Ishikawa (cell line): Measurements from ENCODE around the gene APELA.

ENCODE experiments used
- CEBPB ChIP-seq: IDR thresholded peaks from 2 replicates; pipeline ENCODE4 v1.6.1; 2012
- CREB1 ChIP-seq: IDR thresholded peaks from 2 replicates; pipeline ENCODE4 v1.6.1; 2012; ENCODE audit warnings: low read depth
- EP300 ChIP-seq: IDR thresholded peaks from 2 replicates; pipeline ENCODE4 v1.6.1; 2012; ENCODE audit warnings: borderline replicate concordance
- FOXM1 ChIP-seq: IDR thresholded peaks from 2 replicates; pipeline ENCODE4 v1.6.1; 2012; ENCODE audit warnings: low read depth, borderline replicate concordance
- NFIC ChIP-seq: IDR thresholded peaks from 2 replicates; pipeline ENCODE4 v1.6.1; 2012
- RAD21 ChIP-seq: IDR thresholded peaks from 2 replicates; pipeline ENCODE4 v1.6.1; 2012; ENCODE audit warnings: low read depth
- REST ChIP-seq: IDR thresholded peaks from 2 replicates; pipeline ENCODE4 v1.6.1; 2012; ENCODE audit warnings: low read depth, mild to moderate bottlenecking
- TAF1 ChIP-seq: IDR thresholded peaks from 2 replicates; pipeline ENCODE4 v1.6.1; 2012; ENCODE audit warnings: low read depth, mild to moderate bottlenecking
- TCF12 ChIP-seq: IDR thresholded peaks from 2 replicates; pipeline ENCODE4 v1.6.1; 2012; ENCODE audit warnings: low read depth
- TEAD4 ChIP-seq: IDR thresholded peaks from 2 replicates; pipeline ENCODE4 v1.6.1; 2012
- YY1 ChIP-seq: IDR thresholded peaks from 2 replicates; pipeline ENCODE4 v1.6.1; 2012; ENCODE audit warnings: low read depth
- ZBTB7A ChIP-seq: IDR thresholded peaks from 2 replicates; pipeline ENCODE4 v1.6.1; 2012; ENCODE audit warnings: low read depth
- TF ChIP-seq, protein P1 (sequence below): IDR thresholded peaks from 2 replicates; pipeline ENCODE4 v1.6.1; 2012
- TF ChIP-seq, protein P2 (sequence below): IDR thresholded peaks from 2 replicates; pipeline ENCODE4 v1.6.1; 2012

APELA gene

GRCh38 chr4:164888096-164888715 is 11.2 kb downstream of the APELA start:
- TF ChIP-seq NFIC: no peak
- no peak for TF ChIP-seq CEBPB
- TF ChIP-seq TEAD4: no peak
- no peak for TF ChIP-seq YY1
- TF ChIP-seq, protein P1, sequence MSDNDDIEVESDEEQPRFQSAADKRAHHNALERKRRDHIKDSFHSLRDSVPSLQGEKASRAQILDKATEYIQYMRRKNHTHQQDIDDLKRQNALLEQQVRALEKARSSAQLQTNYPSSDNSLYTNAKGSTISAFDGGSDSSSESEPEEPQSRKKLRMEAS: no peak
- TF ChIP-seq RAD21: no peak
- TF ChIP-seq EP300: no peak
- TF ChIP-seq CREB1: no peak
- no peak for TF ChIP-seq REST

DNA sequence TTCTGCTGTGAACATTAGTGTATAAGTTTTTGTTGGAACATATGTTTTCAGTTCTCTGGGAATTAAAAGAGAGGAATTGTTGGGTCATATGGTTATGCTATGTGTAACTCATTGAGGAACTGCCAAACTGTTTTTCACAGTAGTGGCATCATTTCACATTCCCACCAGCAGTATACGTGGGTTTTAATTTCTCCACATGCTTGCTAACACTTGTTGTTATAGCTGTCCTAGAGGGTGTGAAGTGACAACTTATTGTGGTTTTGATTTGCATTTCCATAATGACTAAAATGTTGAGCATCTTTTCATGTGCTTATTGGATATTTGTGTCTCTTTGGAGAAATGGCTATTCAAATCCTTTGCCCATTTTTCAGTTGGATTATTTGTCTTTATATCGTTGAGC is 13.7 kb downstream of the APELA start:
- TF ChIP-seq TEAD4: no peak

GRCh38 chr4:164892018-164892417 is 15.0 kb downstream of the APELA start:
- no peak for TF ChIP-seq TAF1
- no peak for TF ChIP-seq EP300
- no peak for TF ChIP-seq YY1
- TF ChIP-seq REST: no peak
- peak; percentile 31; the same call in 1 of the 2 replicates for TF ChIP-seq TEAD4
- TF ChIP-seq NFIC: no peak
- TF ChIP-seq, protein P2, sequence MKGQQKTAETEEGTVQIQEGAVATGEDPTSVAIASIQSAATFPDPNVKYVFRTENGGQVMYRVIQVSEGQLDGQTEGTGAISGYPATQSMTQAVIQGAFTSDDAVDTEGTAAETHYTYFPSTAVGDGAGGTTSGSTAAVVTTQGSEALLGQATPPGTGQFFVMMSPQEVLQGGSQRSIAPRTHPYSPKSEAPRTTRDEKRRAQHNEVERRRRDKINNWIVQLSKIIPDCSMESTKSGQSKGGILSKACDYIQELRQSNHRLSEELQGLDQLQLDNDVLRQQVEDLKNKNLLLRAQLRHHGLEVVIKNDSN: no peak
- TF ChIP-seq TCF12: no peak
- TF ChIP-seq, protein P1: no peak

DNA sequence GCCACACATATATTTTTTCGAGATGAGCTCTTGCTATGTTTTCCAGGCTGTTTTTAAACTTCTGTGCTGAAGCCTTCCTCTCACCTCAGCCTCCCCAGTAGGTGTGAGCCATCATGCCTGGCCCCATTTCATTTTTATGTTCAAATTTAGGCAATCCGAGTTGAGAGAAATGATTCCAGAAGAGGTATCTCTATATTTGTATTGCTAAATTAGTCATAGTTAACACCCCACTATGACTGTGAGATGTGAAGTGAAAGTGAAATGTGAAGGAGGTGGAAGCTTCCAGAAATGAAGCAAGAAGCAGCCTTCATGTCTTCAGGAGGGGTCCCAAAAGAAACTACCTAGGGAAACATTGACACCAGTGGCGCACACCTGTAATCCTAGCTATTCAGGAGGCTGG is 17.7 kb downstream of the APELA start:
- no peak for TF ChIP-seq FOXM1
- TF ChIP-seq NFIC: no peak
- TF ChIP-seq TCF12: no peak
- TF ChIP-seq TEAD4: no peak
- TF ChIP-seq, protein P2: no peak
- no peak for TF ChIP-seq YY1
- TF ChIP-seq CEBPB: no peak
- no peak for TF ChIP-seq CREB1
- TF ChIP-seq, protein P1: no peak
- no peak for TF ChIP-seq TAF1

- TF ChIP-seq NFIC (no peak), TCF12 (no peak), RAD21 (no peak), TAF1 (no peak), FOXM1 (no peak), ZBTB7A (no peak), TEAD4 (no peak), YY1 (no peak)
- TF ChIP-seq, protein P2: no peak
These were observed 25.6 kb downstream of the APELA start for GRCh38 chr4:164902608-164903007.

GRCh38 chr4:164904336-164904735 is 27.4 kb downstream of the APELA start:
- TF ChIP-seq, protein P1: no peak
- TF ChIP-seq TEAD4: no peak
- TF ChIP-seq CEBPB: no peak
- TF ChIP-seq CREB1: no peak
- no peak for TF ChIP-seq ZBTB7A
- no peak for TF ChIP-seq NFIC
- no peak for TF ChIP-seq TAF1
- no peak for TF ChIP-seq TCF12
- no peak for TF ChIP-seq FOXM1
- TF ChIP-seq YY1: no peak
- TF ChIP-seq RAD21: no peak
- TF ChIP-seq EP300: no peak
